Panc1 (cell line): Measurements from ENCODE around the gene FAM114A2. TPM values are rescaled to one million over a fixed set of nuclear protein-coding genes. Genes with fewer than 3 reads are reported as not detected.
"Not testable (repeated sequence)": the region's sequence is repeated elsewhere in the genome, so short reads cannot be mapped to it uniquely, and the experiment has no call there.

Experiments
- ATAC-seq: fragments of 200-7000 bp; cut with Tn5 transposase; 2 replicates; pipeline ENCODE4 v1.9.1; 2020; ENCODE audit warnings: mild to moderate bottlenecking, moderate library complexity
- BruUV-seq: library from RNA; stranded (reverse); fragments of 400-500 nt; replicated peaks from 2 replicates; lab custom pipeline; 2021; lab: Mats Ljungman, UMichigan
- CTCF ChIA-PET: fragments of 300-600 bp; sonication (Branson Sonifier 250); formaldehyde crosslinking; loops from one replicate; lab custom pipeline; 2022; ENCODE audit warnings: antibody characterized with exemption; lab: Charles Lee
- POLR2A ChIA-PET: fragments of 300-600 bp; sonication (Branson Sonifier 250); formaldehyde crosslinking; loops from one replicate; lab custom pipeline; 2022; ENCODE audit warnings: antibody characterized with exemption; lab: Charles Lee
- DNase-seq: peaks from one replicate; pipeline ENCODE4 v3.0.0-alpha.2; 2010; ENCODE audit warnings: low read depth, low spot score
- H3K27ac ChIP-seq: 2 replicates; pipeline ENCODE4 v1.5.1; 2011; ENCODE audit warnings: mild to moderate bottlenecking, low read length, inconsistent platforms
- H3K27me3 ChIP-seq: fragments of 200-500 bp; sonication (Bioruptor generic); 2 replicates; pipeline ENCODE4 v1.6.0; 2014; ENCODE audit warnings: low read length, inconsistent platforms; ENCODE audit not compliant: control insufficient read depth, insufficient read depth
- H3K36me3 ChIP-seq: fragments of 200-500 bp; sonication (Bioruptor generic); 2 replicates; pipeline ENCODE4 v1.5.1; 2014; ENCODE audit warnings: inconsistent platforms, mild to moderate bottlenecking, low read length, moderate library complexity; ENCODE audit not compliant: control insufficient read depth, insufficient read depth
- H3K4me1 ChIP-seq: 2 replicates; pipeline ENCODE4 v1.5.1; 2011; ENCODE audit warnings: inconsistent platforms, mild to moderate bottlenecking, low read length, moderate library complexity; ENCODE audit not compliant: control insufficient read depth, insufficient read depth
- H3K4me3 ChIP-seq, 2 experiments: 2 replicates each; pipeline ENCODE4 v1.5.1; 2011 to 2012; ENCODE audit warnings: low read depth in 2 of 2, low read length in 2 of 2, mild to moderate bottlenecking in 2 of 2, inconsistent platforms in 1 of 2, moderate library complexity in 1 of 2
- H3K9me3 ChIP-seq: fragments of 200-500 bp; sonication (Bioruptor generic); 2 replicates; pipeline ENCODE4 v1.5.1; 2014; ENCODE audit warnings: low read depth, mild to moderate bottlenecking, inconsistent platforms, low read length, moderate library complexity; ENCODE audit not compliant: control insufficient read depth, insufficient read depth
- POLR2AphosphoS5 ChIP-seq: IDR thresholded peaks from 2 replicates; pipeline ENCODE4 v1.6.1; 2012; ENCODE audit warnings: mild to moderate bottlenecking, low read depth, low read length, moderate library complexity
- SIN3A ChIP-seq: IDR thresholded peaks from 2 replicates; pipeline ENCODE4 v1.6.1; 2012; ENCODE audit warnings: low read depth, mild to moderate bottlenecking, low read length, moderate library complexity, borderline replicate concordance; ENCODE audit not compliant: insufficient read depth
- TCF7L2 ChIP-seq: IDR thresholded peaks from 2 replicates; pipeline ENCODE4 v1.6.1; 2011; ENCODE audit warnings: mild to moderate bottlenecking, low read depth, low read length, inconsistent platforms
- in situ Hi-C: cut with HindIII; loops from 2 replicates; pipeline ENCODE4 v1.10.0; 2016; ENCODE audit warnings: low sequenced_read_pairs, low pct_unique_long_range_greater_than_20kb
- intact Hi-C: fragments of 100-400 bp; cut with micrococcal nuclease; formaldehyde crosslinking; loops from one replicate; pipeline ENCODE4 v1.10.0; 2022; ENCODE audit not compliant: unreplicated experiment
- total RNA-seq: library from RNA; stranded (reverse); gene quantifications from one replicate; pipeline ENCODE4 v1.2.1, GENCODE V29; 2021; ENCODE audit not compliant: unreplicated experiment
- TF ChIP-seq, protein P1 (sequence below): fragments of 450-650 bp; IDR thresholded peaks from 2 replicates; pipeline ENCODE4 v1.5.1; 2017; ENCODE audit warnings: mild to moderate bottlenecking
- TF ChIP-seq, protein P2 (sequence below), 2 experiments: IDR thresholded peaks; 2 replicates each; pipeline ENCODE4 v1.6.1; 2011 to 2012; ENCODE audit warnings: low read depth in 2 of 2, control low read depth in 1 of 2, low read length in 1 of 2, mild to moderate bottlenecking in 1 of 2, moderate library complexity in 1 of 2; ENCODE audit not compliant: insufficient read depth in 1 of 2

The FAM114A2 gene
- total RNA-seq, 1 experiment from 2014 or later: 20.7 TPM

DNA sequence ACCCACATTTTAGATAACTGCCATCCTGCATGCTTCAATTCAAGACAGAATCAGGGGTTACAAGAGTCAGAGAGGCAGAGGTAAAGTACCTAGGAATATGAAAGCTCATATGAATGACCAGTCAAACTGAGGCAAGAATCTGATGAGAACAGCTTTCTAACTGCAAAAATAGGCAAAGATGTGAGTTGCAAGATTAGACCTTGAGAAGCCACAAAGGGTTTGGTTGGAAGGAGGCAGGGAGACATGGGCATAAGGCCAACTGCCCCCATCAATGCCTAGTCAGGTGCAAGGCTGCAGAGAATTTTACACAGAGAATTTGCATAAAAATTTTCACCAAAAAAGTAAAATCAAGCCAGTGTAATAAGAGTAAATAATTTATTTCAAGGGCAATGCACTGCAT lies 12.8 kb downstream of the FAM114A2 start:
- TF ChIP-seq POLR2AphosphoS5: no peak
- no peak for TF ChIP-seq SIN3A
- TF ChIP-seq, protein P1, sequence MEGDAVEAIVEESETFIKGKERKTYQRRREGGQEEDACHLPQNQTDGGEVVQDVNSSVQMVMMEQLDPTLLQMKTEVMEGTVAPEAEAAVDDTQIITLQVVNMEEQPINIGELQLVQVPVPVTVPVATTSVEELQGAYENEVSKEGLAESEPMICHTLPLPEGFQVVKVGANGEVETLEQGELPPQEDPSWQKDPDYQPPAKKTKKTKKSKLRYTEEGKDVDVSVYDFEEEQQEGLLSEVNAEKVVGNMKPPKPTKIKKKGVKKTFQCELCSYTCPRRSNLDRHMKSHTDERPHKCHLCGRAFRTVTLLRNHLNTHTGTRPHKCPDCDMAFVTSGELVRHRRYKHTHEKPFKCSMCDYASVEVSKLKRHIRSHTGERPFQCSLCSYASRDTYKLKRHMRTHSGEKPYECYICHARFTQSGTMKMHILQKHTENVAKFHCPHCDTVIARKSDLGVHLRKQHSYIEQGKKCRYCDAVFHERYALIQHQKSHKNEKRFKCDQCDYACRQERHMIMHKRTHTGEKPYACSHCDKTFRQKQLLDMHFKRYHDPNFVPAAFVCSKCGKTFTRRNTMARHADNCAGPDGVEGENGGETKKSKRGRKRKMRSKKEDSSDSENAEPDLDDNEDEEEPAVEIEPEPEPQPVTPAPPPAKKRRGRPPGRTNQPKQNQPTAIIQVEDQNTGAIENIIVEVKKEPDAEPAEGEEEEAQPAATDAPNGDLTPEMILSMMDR: no peak
- TF ChIP-seq, protein P2, sequence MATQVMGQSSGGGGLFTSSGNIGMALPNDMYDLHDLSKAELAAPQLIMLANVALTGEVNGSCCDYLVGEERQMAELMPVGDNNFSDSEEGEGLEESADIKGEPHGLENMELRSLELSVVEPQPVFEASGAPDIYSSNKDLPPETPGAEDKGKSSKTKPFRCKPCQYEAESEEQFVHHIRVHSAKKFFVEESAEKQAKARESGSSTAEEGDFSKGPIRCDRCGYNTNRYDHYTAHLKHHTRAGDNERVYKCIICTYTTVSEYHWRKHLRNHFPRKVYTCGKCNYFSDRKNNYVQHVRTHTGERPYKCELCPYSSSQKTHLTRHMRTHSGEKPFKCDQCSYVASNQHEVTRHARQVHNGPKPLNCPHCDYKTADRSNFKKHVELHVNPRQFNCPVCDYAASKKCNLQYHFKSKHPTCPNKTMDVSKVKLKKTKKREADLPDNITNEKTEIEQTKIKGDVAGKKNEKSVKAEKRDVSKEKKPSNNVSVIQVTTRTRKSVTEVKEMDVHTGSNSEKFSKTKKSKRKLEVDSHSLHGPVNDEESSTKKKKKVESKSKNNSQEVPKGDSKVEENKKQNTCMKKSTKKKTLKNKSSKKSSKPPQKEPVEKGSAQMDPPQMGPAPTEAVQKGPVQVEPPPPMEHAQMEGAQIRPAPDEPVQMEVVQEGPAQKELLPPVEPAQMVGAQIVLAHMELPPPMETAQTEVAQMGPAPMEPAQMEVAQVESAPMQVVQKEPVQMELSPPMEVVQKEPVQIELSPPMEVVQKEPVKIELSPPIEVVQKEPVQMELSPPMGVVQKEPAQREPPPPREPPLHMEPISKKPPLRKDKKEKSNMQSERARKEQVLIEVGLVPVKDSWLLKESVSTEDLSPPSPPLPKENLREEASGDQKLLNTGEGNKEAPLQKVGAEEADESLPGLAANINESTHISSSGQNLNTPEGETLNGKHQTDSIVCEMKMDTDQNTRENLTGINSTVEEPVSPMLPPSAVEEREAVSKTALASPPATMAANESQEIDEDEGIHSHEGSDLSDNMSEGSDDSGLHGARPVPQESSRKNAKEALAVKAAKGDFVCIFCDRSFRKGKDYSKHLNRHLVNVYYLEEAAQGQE (IDR thresholded peaks at IDR 0.05; ENCODE audit: insufficient read depth in 1 of 2, low read depth in 2 of 2, low read length in 1 of 2): no peak
- no peak for TF ChIP-seq TCF7L2
- intact Hi-C loops (no loop called here), in situ Hi-C loops (no loop called here)
- BruUV-seq: no TSS peak
- ChIA-PET POLR2A (no interaction called here), CTCF (no interaction called here)
- H3K4me3 ChIP-seq: no peak overlapping the region
- H3K27ac ChIP-seq: no peak overlapping the region
- DNase-seq (no peak), ATAC-seq (no peak)
- H3K4me1 ChIP-seq: no peaks in the 10 kb centered on the region
- H3K27me3 ChIP-seq: no peaks in the 10 kb centered on the region
- H3K36me3 ChIP-seq: no peaks in the 10 kb centered on the region
- H3K9me3 ChIP-seq: no peaks in the 10 kb centered on the region

DNA sequence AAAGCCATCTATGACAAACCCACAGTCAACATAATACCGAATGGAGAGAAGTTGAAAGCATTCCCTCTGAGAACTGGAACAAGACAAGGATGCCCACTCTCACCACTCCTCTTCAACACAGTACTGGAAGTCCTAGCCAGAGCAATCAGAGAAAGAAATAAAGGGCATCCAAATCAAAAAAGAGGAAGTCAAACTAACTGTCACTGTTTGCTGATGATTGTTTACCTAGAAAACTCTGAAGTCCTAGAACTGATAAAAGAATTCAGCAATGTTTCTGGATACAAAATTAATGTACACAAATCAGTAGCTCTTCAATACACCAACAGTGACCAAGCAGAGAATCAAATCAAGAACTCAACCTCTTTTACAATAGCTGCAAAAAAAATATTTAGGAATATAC lies 19.8 kb downstream of the FAM114A2 start:
- DNase-seq, BruUV-seq, H3K4me3 ChIP-seq, H3K4me1 ChIP-seq, H3K27me3 ChIP-seq, intact Hi-C loops, ATAC-seq, H3K9me3 ChIP-seq, in situ Hi-C loops, CTCF ChIA-PET, H3K36me3 ChIP-seq, H3K27ac ChIP-seq, POLR2A ChIA-PET: not testable (repeated sequence)

DNA sequence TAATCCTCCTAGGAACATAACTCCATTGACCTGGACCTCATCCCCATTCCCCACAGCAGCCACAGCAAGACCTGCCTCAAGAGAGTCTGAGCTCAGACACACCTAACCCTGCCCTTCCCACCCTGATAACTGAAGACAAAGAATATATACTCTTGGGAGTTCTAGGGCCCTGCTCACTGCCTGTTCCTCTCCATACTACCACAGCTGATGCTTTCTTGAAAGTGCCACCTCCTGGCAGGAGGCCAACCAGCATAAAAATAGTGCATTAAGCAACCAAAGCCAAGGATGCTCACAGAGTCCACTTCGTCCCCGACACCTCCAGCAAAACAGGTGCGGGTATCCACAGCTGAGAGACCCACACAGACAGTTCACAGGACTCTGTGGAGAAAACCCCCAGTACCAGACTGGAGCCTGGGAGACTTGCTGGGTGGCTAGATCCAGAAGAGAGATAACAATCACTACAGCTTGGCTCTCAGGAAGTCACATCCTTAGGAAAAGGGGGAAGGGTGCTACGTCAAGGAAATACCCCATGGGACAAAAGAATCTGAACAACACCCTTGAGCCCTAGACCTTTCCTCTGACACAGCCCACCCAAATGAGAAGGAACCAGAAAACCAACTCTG lies 23.5 kb downstream of the FAM114A2 start:
- H3K27me3 ChIP-seq: no peaks in the 10 kb centered on the region
- no peak for DNase-seq
- ChIA-PET CTCF (no interaction called here), POLR2A (no interaction called here)
- no peaks in the 10 kb centered on the region for H3K36me3 ChIP-seq
- no peak for ATAC-seq
- no peak overlapping the region for H3K27ac ChIP-seq
- no peaks in the 10 kb centered on the region for H3K4me1 ChIP-seq
- H3K9me3 ChIP-seq: no peaks in the 10 kb centered on the region
- BruUV-seq: no TSS peak
- TF ChIP-seq TCF7L2 (no peak), SIN3A (no peak), POLR2AphosphoS5 (no peak)
- TF ChIP-seq, protein P2 (IDR thresholded peaks at IDR 0.05; ENCODE audit: insufficient read depth in 1 of 2, low read depth in 2 of 2, low read length in 1 of 2): no peak
- TF ChIP-seq, protein P1: no peak
- H3K4me3 ChIP-seq: no peak overlapping the region
- in situ Hi-C loops: no loop called here
- intact Hi-C loops: no loop called here
